Adipose tissue (tissue), 3 donors: ENCODE results near the gene MYLK. TPM values are rescaled to one million over a fixed set of nuclear protein-coding genes. Genes with fewer than 3 reads are reported as not detected.

ENCODE experiments used
- H3K27ac ChIP-seq: one replicate; pipeline ENCODE4 v1.5.1; 2013; ENCODE audit warnings: low read depth, low read length
- WGBS, 3 donors: extraction: QIAGEN DNeasy Blood & Tissue Kit; methylation state at CpG; one replicate each; pipeline ENCODE4 v1.1.7; 2013; 5-methylcytosine and 5-hydroxymethylcytosine counted together
- polyA plus RNA-seq, 3 donors: library from polyadenylated mRNA; stranded (reverse); fragments of 200-250 nt; gene quantifications; one replicate each; pipeline ENCODE4 v1.2.3, GENCODE V29; 2013
- donor health status: healthy with polysubstance abuse.
- donor health status: Bipolar disorder and iron deficiency.
- donor health status: healthy.

Gene MYLK
- polyA plus RNA-seq, 3 donors = 8.5 to 33.0 (median 16.0) TPM

DNA sequence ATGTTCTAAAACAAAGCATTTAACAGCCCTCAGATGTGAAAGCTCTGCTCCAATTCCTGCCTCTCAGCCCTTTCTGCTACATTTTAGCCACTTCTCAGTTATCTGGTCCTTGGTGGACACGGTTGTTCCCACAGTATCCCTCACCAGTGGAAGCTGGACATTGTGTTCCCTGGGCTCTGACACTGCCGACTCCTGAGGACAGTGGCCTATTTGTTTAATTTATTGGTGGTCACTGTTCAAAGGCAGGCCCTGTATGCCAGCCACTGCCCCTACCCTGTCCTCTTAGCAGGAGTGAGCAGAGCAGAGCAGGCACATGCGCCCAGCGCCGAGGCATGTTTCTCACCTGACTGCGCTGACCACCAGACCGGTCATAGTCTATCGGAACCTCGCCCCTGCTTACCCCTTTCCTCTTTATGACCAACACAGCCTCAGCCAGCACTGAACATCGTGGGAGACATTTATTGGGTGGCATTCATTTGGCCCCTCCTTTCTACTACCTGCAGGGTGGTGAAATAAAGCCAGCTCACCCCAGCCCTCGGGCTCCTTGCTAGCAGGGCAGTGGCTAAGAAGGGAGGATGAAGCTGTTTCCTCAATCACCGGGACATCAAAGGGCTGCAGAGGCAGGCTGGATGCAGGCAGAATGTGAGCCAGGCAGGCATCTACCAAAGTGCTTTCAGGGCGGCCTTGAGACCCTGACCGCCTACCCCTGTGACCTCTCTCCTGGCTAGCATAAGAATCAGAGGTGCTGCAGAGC is 245.0 kb downstream of the MYLK start:
- WGBS, 3 donors = 86 to 89% (median 89%) methylated on average over 14 of the region's 14 CpGs
- no peak overlapping the region for H3K27ac ChIP-seq

DNA sequence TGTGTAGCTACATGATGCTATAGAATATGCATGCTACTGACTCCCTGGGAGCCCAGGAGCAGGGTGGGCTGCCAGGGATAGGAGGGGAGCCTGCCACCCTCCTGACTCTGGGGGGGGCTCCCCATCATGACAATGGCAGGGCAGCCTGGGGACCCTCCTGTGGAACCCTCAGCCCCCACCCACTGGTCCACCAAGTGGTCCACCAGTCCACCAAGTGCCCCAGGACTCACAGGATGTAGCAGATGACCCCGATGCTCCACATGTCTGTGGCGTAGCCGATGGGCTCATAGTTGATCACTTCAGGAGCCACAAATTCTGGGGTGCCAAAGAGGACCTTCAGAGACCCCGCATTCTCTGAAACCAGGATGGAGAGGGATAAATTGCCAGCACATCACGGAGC is 246.3 kb downstream of the MYLK start:
- no peak overlapping the region for H3K27ac ChIP-seq
- 87 to 96% (median 94%) methylated on average over 5 of the region's 5 CpGs for WGBS, 3 donors

DNA sequence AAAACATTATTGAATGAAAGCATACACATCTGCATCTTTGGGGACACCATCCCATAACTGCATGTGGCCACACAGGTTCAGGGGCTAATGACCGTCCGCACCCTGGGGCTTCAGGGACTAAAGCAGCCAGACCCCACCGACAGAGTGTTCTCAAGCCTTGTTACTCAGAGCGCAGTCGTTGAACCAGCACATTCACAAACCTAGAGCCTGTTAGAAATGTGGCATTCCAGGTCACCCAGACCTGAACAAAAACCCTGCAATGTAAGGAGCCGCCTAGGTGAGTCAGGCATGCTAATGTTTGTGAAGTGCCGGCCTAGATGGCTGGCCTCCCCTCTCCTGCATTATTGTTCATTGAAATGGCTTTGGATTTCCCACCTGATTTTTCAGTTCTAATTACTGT is 247.0 kb downstream of the MYLK start:
- no peak overlapping the region for H3K27ac ChIP-seq
- WGBS, 3 donors = 80 to 92% (median 92%) methylated on average over 7 of the region's 7 CpGs

DNA sequence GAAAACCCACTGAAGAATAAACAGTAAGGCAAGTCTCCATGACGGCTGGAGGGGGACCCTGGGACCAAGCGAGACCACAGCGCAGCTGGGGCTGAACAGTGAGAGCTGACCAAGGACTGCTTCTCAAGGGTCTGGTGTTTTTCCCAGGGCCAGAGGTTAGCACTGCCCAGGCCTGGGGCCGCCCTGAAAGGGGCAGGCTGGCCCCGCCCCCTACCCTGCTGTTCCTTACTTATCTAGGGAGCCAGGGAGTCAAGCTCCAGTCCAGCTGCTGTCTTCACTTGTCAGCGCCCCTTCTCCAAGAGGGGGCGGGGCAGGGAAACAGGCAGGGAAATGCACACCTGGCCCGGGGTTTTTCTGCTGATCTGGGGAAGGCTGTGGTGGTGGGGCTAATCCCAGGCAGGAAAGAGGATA is 247.7 kb downstream of the MYLK start:
- WGBS, 3 donors = 45 to 82% (median 80%) methylated on average over 8 of the region's 8 CpGs
- no peak overlapping the region for H3K27ac ChIP-seq

DNA sequence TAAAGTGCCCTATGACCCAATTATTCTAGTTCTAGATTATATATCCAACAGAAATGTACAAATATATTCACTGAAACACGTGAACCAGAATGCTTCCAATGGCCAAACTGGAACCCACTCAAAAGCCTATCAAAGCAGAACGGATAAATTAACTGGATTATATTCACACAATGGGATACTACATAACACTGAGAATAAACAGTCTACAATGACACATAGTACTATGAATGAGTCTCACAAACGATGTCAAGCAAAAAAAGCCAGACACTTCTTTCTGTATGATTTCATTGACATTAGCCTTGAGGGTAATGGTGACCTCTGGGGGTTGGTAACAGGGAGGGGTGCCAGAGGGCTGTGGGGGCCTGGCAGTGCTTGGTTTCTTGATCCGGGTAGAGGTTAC is 248.4 kb downstream of the MYLK start:
- WGBS, 3 donors = 51 to 83% (median 75%) methylated on average over 4 of the region's 4 CpGs
- no peak overlapping the region for H3K27ac ChIP-seq

DNA sequence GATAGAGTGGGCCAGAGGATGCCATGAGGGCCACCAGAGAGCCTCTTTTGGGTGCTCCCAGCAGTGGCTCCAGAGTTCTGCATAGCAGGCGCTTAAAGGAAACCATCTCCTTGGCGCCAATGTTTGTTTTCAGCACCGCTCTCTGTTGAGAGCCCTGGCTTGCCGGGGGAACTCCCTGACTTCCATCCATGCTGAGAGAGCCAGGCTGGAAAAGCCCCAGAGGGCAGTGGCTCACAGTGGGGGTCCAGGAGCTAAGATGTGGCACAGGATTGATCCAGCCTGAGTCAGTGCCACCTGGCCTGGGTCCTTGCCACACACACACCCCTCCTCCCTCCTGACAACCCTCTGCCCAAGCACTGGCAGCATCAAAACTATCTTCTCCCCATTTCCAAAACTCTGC is 248.9 kb downstream of the MYLK start:
- WGBS, 3 donors = 86 to 89% (median 89%) methylated on average over 4 of the region's 4 CpGs
- H3K27ac ChIP-seq = no peak overlapping the region

DNA sequence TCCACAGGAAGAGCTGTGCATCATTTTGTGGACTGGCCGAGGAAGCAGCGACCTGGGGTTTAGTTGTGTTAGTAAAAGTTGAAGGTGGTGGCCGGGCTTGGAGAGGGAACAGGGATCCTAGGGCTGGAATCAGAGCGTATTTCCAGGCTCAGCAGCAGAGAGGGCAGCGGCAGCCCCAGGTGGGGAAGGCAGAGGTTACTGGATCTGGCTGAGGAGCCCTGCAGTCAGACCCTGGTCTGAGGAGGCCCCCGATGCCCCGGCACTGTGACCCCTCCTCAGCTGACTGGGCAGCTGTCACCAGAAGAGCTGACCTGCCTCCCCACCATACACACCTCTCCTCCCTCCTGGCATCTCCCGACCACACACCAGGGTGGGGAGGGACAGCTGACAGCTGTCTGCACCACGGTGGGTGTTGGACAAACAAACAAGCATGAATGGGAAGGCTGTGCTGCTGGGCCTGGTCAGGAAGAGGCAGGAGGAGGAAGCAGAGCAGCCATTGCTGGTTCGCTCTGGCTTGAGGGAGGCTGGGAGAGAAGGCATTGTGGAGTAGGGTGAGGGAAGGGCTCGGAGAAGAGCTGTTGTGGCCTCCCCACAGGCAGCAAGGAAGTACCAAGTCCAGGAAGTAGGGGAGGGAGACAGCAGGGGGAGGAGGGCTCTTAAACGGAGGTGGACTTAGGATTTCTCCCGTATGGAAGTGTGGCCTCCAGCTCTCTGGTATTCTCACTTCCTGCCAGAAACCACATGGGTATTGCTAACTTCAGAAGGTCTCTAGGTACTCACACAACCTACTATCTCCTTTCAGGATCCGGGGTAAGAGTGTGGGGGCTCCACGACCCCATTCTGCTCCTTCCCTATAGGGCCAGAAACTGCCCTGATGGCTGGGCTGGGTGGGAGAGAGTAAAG is 249.7 kb downstream of the MYLK start:
- 73 to 76% (median 74%) methylated on average over 14 to 15 of the region's 15 CpGs for WGBS, 3 donors

DNA sequence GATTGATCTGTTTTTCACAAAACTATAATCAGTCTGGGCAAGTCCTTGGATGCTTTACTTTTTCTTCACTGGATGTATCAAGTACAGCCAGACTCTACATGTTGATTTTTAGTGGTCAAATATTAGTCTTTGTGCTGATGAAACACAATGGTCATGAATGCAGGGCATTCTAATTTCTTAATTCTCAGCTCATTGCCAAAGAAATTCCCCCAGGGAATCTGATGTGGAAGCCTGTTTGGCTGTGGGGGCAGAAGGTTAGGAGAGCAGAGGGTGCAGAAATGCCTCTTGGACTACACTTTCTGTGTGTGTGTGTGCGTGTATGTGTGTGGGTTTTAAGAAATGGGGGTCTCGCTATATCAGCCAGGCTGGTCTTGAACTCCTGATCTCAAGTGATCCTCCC is 250.6 kb downstream of the MYLK start:
- no peak overlapping the region for H3K27ac ChIP-seq
- 68 to 85% (median 69%) methylated on average over 2 of the region's 2 CpGs for WGBS, 3 donors

More for the DNA sequence above, 249.7 kb downstream of the MYLK start:
- no peak overlapping the region for H3K27ac ChIP-seq

DNA sequence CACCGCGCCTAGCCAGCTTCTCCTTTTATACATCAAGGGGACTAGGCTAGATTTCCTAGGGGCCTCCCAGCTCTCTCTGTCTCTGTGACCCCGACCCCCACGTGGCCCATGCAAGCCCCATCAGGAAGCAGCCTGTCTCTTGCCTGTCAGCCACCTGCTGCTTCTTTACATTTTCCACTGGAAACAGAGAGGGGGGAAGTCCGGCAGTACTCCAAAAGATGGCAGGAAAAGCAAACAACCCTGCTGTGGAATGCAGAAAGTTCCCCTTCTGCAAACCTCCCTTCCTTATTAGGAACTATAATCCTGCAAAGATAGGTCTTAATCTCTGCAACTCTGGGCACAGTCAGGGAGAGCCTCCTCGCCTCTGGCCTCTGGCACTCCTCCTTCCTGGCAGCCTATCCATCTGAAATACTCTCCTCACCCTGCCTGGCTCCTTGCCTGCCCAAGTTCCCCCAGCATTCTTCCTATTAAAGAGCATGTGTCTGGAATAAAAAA is 251.9 kb downstream of the MYLK start:
- WGBS, 3 donors = 44 to 51% (median 48%) methylated on average over 6 of the region's 6 CpGs
- H3K27ac ChIP-seq = no peak overlapping the region

DNA sequence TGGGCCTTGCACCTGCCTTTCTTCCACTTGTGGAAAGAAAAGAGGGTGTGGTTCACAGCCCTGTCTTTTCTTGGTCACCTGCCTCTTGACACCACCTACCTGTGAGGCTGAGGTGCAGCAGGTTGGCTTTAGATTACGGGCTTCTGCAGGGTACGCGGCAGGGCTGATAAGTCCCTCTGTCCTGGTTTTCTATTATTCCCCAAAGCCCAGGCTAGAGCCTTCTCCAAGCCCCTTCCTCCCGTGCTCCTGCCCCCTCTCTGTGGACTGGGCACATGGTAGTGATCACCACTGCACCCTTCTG is 254.4 kb downstream of the MYLK start:
- no peak overlapping the region for H3K27ac ChIP-seq
- 75 to 94% (median 88%) methylated on average over 4 of the region's 4 CpGs for WGBS, 3 donors

DNA sequence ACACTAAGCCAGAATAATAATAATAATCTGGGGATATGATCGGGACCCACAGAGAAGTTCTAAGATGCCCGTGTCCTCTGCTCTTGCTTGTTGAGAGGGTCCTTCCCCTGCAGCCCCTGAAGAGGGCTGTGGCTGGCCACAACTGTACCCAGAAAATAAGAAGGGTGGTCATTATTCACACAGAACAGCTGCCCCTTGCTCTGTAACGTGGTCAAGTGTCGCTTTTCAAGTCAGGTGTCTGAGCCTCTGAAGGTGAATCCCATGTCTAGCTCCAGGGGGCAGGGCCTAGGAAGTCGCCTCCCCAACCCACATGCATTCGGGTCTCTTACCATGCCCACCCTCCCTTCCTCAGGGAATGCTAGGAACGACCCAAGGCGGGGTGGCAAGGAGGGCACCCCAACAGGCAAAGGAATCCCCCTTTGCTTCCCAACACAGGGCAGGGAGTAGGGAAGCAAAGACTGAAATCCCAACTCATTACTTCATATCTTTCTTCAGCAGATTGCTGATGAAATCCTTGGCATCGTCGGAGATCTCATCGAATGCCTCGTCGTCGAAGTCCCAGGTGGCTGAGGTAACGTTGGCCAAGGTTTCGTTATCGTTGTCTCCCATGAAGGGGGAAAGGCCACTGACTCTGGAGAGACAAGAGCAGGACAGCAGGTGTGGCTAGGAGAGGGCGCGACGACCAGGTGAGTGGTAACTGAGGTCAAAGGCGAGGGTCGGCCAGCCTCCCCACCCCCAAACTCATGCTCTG is 255.0 kb downstream of the MYLK start:
- 89 to 92% (median 91%) methylated on average over 22 of the region's 22 CpGs for WGBS, 3 donors
- H3K27ac ChIP-seq = no peak overlapping the region

DNA sequence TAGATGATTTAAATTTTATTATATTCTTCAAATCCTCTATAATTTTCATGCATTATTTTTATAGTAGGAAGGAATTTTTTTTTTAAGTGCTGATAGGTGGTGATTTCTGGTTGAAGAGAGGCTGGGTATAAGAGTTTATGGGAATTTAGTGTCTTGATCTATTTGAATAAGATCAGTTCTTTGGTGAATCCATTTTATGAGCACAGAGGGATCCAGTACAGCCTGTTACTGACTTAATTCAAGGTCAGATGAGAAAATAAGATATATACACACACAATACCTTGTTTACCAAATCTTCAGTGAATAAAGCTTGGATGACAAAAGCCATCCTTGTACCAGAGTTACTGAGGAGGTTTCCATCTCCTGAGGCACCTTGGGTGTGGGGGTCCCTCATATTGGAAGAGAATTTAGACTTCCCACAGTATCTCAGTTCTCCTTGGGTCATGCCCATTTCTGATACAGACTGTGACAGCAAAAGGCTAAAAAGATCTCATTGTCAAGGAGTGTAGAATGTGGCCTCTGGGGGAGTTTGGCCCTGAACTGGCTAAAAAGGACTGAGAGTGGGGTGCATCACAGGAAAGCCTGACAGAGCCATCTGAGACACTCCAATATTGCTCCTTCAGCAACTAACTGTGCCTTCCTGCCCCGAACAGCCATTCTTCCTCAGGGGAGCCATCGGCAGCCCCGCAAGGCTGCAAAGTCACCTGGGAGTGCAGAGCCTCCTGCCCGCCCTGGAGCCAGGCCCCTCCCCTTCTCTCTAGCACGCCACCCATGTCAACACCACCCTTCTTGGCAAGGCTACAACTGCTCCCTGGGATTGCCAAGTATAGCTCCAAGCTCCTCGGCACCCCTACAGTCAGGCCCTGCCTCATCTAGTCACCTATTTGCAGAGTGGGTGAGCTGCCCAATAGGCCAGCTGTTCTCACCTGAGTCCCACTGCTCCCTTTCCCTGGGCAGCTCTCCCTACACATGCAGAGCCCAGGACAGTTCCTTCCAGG is 256.2 kb downstream of the MYLK start:
- no peak overlapping the region for H3K27ac ChIP-seq
- WGBS, 3 donors = 62 to 84% (median 80%) methylated on average over 5 to 6 of the region's 6 CpGs

DNA sequence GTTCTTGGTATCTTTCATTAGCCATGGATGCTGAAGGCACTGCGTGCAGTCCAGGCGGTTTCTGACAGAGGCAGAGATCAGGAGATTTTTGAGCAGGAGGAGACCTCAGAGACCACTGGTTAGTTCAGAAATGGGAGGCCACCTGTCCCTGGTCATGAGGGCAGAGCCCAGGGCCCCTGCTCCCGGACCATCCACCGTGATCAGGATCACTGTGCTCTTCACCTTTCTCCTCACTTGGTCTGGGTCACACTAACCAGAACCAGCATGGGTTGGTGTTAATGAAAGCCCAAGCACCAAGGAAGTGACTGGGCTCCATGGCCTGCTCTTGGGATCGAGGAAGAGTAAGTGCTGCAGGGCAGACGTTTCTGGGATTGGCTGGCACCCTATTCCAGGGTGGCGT is 257.3 kb downstream of the MYLK start:
- no peak overlapping the region for H3K27ac ChIP-seq
- WGBS, 3 donors = 88 to 97% (median 93%) methylated on average over 7 of the region's 7 CpGs

DNA sequence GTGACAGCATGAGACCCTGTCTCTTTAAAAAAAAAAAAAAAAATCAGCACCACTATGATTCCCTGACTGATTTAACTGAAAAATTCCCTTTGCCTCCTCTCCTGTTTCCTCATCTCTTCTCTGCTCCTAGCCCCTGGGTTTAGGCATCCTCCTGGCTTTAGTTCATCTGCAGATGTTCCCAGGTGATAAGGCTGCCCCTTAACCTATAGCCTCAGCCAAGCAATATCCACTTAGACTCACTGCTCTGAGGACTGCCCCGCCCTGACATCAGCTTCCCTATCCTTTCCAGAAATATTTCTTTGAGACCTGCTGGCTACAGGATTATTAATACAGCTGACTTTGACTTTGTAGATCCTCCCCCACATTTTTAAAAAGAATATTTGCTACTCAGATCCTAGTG is 259.8 kb downstream of the MYLK start:
- 82 to 93% (median 93%) methylated on average over 1 of the region's 1 CpG for WGBS, 3 donors

DNA sequence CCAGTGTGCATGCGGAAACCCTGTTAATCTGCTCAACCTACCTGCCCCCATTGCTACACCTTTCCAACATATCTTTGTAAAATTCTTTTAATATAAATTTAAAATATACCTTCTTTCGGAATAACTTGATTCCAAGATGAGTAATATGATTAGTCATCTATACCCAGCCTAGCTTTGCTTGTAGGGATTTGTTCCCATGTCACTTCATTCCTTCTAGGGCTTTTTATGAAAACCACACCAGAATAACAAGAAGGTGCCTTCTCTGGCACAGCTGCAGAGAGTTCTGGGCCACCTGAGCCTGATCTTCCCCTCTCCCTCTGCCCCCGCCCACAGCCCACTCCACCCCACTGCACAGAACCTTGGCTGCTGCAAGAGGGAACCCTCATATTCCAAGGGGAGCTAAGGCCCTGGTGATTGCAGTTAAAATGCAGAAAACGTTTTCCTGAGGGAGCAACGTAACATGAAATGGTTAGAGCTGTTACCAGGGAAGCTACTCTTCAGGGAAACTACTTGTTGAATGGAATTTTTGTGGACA is 260.7 kb downstream of the MYLK start:
- 82 to 86% (median 83%) methylated on average over 5 of the region's 5 CpGs for WGBS, 3 donors
- no peak overlapping the region for H3K27ac ChIP-seq

More for the DNA sequence above, 259.8 kb downstream of the MYLK start:
- no peak overlapping the region for H3K27ac ChIP-seq

DNA sequence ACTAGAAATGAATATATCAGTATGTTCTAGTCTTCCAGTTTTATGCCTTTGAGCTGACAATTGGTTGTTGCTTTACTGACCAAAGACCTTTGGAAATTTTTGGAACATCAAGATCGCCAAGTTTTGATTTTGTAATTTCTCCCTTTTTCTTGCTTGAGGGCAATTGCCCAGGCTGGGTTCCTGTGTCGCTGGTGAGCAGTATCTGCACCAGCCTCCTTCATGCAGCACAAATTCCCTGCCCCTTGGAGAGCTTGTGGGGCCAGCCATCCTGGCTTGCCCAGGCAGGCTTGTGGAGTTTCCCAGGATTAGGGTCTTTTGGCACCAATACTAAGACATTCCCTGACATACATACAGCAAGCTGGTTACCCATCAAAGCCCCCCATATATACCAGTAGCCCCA is 261.4 kb downstream of the MYLK start:
- H3K27ac ChIP-seq = no peak overlapping the region

DNA sequence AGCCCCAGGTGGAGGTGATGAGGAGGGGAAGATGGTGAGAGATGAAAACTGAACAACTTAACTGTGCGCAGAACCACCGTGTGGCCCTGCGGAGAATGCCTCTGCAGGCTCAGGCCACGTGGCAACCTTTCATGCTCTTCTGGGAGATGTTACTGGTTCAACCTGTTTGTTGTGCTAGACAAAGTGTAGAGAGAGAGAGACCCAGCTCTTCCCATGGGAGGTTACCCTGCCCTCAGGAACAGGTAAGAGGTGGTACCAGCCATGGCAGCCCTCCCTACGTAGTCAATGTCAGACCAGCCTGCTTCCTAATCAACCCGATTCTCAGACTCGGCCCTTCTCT is 262.3 kb downstream of the MYLK start:
- no peak overlapping the region for H3K27ac ChIP-seq
- 93 to 95% (median 95%) methylated on average over 7 of the region's 7 CpGs for WGBS, 3 donors

More for the DNA sequence above, 261.4 kb downstream of the MYLK start:
- 76 to 95% (median 82%) methylated on average over 2 of the region's 2 CpGs for WGBS, 3 donors
